ENCODE results near the gene OGFOD2.

The OGFOD2 gene

DNA sequence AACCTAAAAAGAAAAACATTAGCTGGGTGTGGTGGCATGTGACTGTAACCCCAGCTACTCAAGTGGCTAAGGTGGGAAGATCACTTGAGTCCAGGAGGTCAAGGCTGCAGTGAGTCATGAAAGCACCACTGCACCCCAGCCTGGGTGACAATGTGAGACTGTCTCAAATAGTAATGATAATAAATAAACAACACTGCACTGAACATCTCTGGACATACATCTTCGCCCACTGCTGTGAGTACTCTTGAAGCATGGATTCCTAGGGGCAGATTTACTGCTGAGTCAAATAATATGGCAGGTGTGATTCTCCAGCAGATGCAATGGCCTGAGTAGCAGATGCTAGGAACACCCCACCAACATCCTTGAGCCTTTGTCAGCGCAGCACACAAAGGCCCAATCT lies 32.4 kb upstream of the OGFOD2 start:
- Histone ChIP-seq H3K4me1 (ENCODE audit: control insufficient read depth, low read depth, low read length) (no peaks in the 10 kb centered on the region), H3K4me3 (ENCODE audit: low read length) (no peak overlapping the region), H3K9ac (ENCODE audit: low read length) (no peak overlapping the region), H3K9me3 (ENCODE audit: control insufficient read depth, low read depth, low read length) (no peaks in the 10 kb centered on the region), H3K36me3 (ENCODE audit: control insufficient read depth, low read depth, low read length) (no peaks in the 10 kb centered on the region), H3K27ac (ENCODE audit: low read length) (no peak overlapping the region), H3K27me3 (ENCODE audit: control insufficient read depth, insufficient read depth, low read length) (no peaks in the 10 kb centered on the region)

DNA sequence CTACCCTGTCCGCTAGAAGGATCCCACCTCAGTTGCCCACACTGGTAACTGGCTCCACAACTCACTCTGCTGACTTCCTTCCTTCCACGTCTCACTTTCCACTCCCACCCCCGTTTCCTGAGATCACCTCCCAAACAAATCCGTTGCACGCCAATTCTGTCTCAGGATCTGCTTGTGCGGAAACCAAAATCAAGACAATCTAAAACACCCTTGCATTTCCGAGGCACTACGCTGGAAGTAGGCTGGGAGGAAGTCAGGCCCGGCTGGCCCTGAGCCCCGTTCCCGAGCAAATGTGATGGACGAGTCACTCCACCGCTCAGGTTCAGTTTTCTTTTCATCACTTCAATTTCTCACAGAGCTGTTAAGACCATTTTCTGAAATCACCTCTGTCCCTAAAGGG lies 31.8 kb upstream of the OGFOD2 start:
- Histone ChIP-seq H3K27me3 (ENCODE audit: control insufficient read depth, insufficient read depth, low read length) (no peaks in the 10 kb centered on the region), H3K9ac (ENCODE audit: low read length) (no peak overlapping the region), H3K27ac (ENCODE audit: low read length) (no peak overlapping the region), H3K9me3 (ENCODE audit: control insufficient read depth, low read depth, low read length) (no peaks in the 10 kb centered on the region), H3K4me3 (ENCODE audit: low read length) (no peak overlapping the region), H3K4me1 (ENCODE audit: control insufficient read depth, low read depth, low read length) (no peaks in the 10 kb centered on the region), H3K36me3 (ENCODE audit: control insufficient read depth, low read depth, low read length) (no peaks in the 10 kb centered on the region)

DNA sequence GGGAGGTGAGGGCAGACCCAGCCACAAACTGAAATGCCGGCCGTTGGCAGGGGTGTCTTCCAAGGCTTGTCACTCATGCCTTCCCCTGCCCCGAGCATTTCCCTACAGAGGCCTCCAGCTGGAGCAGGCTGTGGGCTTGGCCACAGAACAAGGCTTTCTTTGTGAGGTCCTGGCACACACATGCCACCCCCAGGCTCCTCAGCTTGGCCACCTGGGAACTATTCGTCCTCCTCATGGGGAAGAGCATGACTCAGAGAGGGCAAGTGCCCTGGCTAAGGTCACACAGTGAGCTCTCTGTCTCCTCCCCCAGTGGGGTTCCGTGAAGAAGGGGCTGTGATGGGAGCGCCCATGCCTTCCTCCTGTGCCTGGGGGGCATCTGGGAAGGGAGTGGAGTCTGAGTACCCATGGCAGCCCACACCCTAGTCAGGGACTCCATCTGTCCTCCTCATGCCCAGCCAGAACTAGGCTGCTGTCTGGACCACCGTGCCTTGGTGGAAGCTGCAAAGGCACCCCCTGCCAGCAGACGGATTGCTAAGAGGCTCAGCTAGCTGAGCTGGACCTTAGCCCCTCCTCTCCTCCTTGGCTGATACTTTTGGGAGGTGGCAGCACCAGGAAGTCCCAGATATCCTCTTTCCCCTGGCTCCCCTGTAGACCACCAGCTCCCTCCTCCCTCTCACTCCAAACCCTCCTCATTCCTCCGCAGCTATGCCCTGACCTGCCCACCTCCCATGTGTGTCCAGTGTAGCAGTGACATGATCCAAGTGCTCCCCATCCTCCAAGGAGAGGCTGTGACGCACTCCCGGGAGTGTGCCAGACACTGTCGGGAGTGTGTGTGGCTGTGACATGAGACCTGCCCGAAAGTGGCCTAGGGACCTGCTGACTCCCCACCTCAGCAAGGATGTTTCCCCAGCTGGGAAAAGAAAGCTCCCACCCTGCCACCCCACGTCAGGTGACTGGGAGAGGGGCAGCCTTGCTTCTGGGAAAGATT lies 30.1 kb upstream of the OGFOD2 start:
- H3K4me3 ChIP-seq (ENCODE audit: low read length) = no peak overlapping the region
- H3K27ac ChIP-seq (ENCODE audit: low read length) = no peak overlapping the region
- no peaks in the 10 kb centered on the region for H3K9me3 ChIP-seq (ENCODE audit: control insufficient read depth, low read depth, low read length)
- no peaks in the 10 kb centered on the region for H3K27me3 ChIP-seq (ENCODE audit: control insufficient read depth, insufficient read depth, low read length)
- no peak overlapping the region for H3K9ac ChIP-seq (ENCODE audit: low read length)
- H3K36me3 ChIP-seq (ENCODE audit: control insufficient read depth, low read depth, low read length) = no peaks in the 10 kb centered on the region
- H3K4me1 ChIP-seq (ENCODE audit: control insufficient read depth, low read depth, low read length) = no peaks in the 10 kb centered on the region

DNA sequence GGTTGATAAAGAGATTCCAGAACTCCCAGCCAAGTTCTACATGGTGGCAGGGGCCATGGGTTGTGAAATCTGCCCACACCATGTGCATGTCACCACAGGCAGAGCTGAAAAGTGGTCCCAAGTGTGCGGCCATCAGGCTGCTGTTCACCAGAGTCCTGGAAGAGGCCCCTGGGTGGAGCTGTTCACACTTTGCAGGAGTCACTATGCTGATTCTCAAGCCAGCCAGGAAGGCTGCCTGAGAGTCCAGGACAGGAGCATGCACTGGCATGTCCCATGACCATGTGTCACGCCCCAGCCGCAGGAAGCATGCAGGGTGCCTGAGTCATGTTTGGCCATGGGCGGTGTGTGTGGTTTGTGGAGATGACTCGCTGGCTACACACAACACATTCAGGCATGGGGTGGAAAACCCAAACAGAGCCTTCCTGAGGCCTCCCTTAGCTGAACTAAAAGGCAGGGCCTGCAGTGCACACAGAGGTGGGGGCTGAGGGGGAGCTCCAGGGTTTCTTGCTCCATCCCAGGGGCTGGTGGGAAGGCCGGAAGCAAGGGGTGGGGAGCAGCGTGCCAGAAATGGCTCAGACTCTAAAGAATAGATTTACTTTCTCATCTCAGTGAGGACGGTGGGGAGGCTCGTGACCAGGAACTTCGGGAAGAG lies 28.2 kb upstream of the OGFOD2 start:
- Histone ChIP-seq H3K27ac (ENCODE audit: low read length) (no peak overlapping the region), H3K4me3 (ENCODE audit: low read length) (no peak overlapping the region), H3K27me3 (ENCODE audit: control insufficient read depth, insufficient read depth, low read length) (no peaks in the 10 kb centered on the region), H3K9me3 (ENCODE audit: control insufficient read depth, low read depth, low read length) (no peaks in the 10 kb centered on the region), H3K9ac (ENCODE audit: low read length) (no peak overlapping the region), H3K4me1 (ENCODE audit: control insufficient read depth, low read depth, low read length) (no peaks in the 10 kb centered on the region), H3K36me3 (ENCODE audit: control insufficient read depth, low read depth, low read length) (no peaks in the 10 kb centered on the region)

DNA sequence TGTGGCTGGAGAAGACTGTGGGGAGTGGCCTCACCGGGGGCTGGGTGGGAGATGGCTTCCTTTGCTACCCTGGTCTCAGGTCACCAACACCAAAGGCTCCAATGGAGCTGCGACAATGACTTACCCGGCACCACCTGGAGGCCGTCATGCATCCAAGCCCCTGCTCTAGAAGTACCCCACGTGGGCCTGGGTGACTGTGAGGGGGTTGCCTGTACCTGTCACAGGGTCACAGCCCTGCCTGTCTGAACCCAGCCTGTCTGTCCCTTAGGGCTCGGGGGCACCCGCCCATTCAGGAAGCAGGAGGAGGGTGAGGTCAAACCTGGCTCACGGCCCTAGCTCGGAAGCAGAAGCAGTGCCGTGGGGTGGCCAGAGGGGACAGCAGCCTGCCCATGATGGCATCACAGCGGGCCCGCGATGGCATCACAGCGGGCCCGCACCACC lies 27.7 kb upstream of the OGFOD2 start:
- H3K27ac ChIP-seq (ENCODE audit: low read length) = no peak overlapping the region
- no peaks in the 10 kb centered on the region for H3K27me3 ChIP-seq (ENCODE audit: control insufficient read depth, insufficient read depth, low read length)
- no peaks in the 10 kb centered on the region for H3K4me1 ChIP-seq (ENCODE audit: control insufficient read depth, low read depth, low read length)
- no peak overlapping the region for H3K4me3 ChIP-seq (ENCODE audit: low read length)
- no peaks in the 10 kb centered on the region for H3K36me3 ChIP-seq (ENCODE audit: control insufficient read depth, low read depth, low read length)
- no peaks in the 10 kb centered on the region for H3K9me3 ChIP-seq (ENCODE audit: control insufficient read depth, low read depth, low read length)
- no peak overlapping the region for H3K9ac ChIP-seq (ENCODE audit: low read length)

DNA sequence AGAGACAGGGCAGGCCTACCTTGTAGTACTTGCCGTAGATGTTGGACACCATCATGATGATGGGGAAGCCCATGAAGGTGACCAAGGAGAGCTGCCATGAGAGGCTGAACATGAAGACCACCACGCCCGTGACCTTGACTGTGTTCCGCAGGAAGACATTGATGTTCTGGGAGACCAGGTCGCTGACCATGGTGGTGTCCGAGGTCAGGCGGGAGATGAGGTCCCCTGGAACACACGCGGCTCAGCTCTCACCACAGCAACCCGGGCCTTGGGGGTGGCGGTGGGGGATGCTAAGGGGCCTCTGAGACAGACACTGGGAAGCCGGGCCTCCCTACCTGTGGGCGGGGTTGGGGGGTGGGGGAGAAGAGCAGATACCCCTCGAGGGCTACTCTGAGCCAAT lies 26.4 kb upstream of the OGFOD2 start:
- H3K4me3 ChIP-seq (ENCODE audit: low read length) = no peak overlapping the region
- H3K4me1 ChIP-seq (ENCODE audit: control insufficient read depth, low read depth, low read length) = no peaks in the 10 kb centered on the region
- H3K9me3 ChIP-seq (ENCODE audit: control insufficient read depth, low read depth, low read length) = no peaks in the 10 kb centered on the region
- H3K36me3 ChIP-seq (ENCODE audit: control insufficient read depth, low read depth, low read length) = no peaks in the 10 kb centered on the region
- H3K27ac ChIP-seq (ENCODE audit: low read length) = no peak overlapping the region
- H3K27me3 ChIP-seq (ENCODE audit: control insufficient read depth, insufficient read depth, low read length) = no peaks in the 10 kb centered on the region
- no peak overlapping the region for H3K9ac ChIP-seq (ENCODE audit: low read length)

DNA sequence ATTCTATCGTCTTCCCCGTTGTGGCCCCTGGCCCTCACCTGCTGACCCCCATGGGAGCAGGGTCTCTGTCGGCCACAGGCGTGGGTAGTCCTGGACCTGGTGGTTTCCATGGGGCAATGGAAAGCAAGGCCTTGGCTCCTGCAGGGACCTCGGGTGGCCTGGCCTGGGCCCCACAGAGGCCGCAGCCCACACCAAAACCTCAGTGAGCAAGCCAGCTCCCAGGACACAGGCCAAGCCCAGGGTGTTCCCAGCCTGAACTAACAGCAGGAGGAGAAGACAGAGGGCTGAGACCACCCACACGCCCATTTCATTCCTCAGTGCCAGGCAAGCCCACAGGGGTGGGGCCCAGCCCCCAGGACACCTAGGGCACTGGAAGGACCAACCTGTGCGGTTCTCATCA lies 25.6 kb upstream of the OGFOD2 start:
- Histone ChIP-seq H3K4me3 (ENCODE audit: low read length) (no peak overlapping the region), H3K9me3 (ENCODE audit: control insufficient read depth, low read depth, low read length) (no peaks in the 10 kb centered on the region), H3K27ac (ENCODE audit: low read length) (no peak overlapping the region), H3K36me3 (ENCODE audit: control insufficient read depth, low read depth, low read length) (no peaks in the 10 kb centered on the region), H3K9ac (ENCODE audit: low read length) (no peak overlapping the region), H3K27me3 (ENCODE audit: control insufficient read depth, insufficient read depth, low read length) (no peaks in the 10 kb centered on the region), H3K4me1 (ENCODE audit: control insufficient read depth, low read depth, low read length) (no peaks in the 10 kb centered on the region)

DNA sequence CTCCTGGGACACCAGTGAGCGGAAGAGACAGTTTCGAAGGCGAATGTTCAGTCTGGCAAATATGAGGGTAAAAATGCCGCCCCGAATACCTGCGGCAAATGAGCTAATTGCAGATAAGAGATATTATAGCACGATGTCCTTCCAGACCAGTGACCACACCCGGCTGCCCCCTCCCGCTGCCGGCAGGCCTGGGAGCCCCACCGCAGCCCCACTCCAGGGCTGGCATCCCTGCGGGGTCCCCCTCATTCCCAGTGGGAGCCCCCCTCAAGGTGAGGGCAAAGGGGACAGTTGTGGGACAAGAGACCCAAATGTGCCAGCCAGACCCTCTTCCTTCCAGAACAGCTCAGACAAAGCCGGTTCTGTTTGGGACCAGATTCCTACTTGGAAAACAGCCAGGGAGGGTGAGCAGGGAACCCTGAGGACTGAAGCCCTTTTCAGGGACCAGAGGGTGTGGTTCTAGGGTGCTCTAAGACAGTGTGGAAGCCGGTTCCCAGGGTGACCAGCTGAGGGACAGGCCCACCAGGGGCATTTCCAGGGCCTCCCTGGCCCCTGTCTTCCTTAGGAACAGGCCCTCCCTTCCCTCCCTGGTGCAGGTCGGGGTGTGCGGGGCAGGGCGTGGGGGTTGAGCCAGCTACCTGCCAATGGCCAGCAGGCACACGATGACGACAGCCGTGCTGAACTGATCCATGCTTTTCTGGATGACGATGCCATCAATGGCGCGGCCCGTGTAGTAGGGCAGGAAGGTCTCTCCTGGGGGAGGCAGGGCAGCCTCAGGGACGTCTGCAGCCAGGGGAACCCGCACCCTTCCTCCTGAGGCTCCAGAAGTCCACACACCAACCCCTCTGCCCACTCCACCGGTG lies 25.0 kb upstream of the OGFOD2 start:
- H3K36me3 ChIP-seq (ENCODE audit: control insufficient read depth, low read depth, low read length) = no peaks in the 10 kb centered on the region

DNA sequence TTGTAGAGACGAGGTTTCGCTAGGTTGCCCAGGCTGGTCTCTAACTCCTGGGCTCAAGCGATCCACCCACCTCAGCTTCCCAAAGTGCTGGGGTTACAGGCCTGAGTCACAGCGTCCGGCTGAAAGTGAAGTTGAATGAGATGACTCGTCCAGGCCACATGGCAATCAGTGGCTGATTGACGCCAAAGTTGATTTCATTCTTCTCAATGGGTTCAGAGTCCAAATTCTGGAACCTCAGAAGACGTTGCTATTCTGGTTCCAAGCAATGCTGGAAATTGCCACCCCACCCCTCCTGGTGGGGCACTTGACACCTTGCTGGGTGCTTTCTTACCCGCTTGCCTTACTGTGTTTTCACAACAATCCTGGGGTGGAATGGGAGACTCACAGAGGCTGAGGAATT lies 23.6 kb upstream of the OGFOD2 start:
- Histone ChIP-seq H3K9ac (ENCODE audit: low read length) (no peak overlapping the region), H3K4me1 (ENCODE audit: control insufficient read depth, low read depth, low read length) (no peaks in the 10 kb centered on the region), H3K27ac (ENCODE audit: low read length) (no peak overlapping the region), H3K9me3 (ENCODE audit: control insufficient read depth, low read depth, low read length) (no peaks in the 10 kb centered on the region), H3K27me3 (ENCODE audit: control insufficient read depth, insufficient read depth, low read length) (no peaks in the 10 kb centered on the region), H3K4me3 (ENCODE audit: low read length) (no peak overlapping the region), H3K36me3 (ENCODE audit: control insufficient read depth, low read depth, low read length) (no peaks in the 10 kb centered on the region)

More for the DNA sequence above, 25.0 kb upstream of the OGFOD2 start:
- Histone ChIP-seq H3K27ac (ENCODE audit: low read length) (no peak overlapping the region), H3K9ac (ENCODE audit: low read length) (no peak overlapping the region), H3K27me3 (ENCODE audit: control insufficient read depth, insufficient read depth, low read length) (no peaks in the 10 kb centered on the region), H3K9me3 (ENCODE audit: control insufficient read depth, low read depth, low read length) (no peaks in the 10 kb centered on the region), H3K4me1 (ENCODE audit: control insufficient read depth, low read depth, low read length) (no peaks in the 10 kb centered on the region), H3K4me3 (ENCODE audit: low read length) (no peak overlapping the region)

DNA sequence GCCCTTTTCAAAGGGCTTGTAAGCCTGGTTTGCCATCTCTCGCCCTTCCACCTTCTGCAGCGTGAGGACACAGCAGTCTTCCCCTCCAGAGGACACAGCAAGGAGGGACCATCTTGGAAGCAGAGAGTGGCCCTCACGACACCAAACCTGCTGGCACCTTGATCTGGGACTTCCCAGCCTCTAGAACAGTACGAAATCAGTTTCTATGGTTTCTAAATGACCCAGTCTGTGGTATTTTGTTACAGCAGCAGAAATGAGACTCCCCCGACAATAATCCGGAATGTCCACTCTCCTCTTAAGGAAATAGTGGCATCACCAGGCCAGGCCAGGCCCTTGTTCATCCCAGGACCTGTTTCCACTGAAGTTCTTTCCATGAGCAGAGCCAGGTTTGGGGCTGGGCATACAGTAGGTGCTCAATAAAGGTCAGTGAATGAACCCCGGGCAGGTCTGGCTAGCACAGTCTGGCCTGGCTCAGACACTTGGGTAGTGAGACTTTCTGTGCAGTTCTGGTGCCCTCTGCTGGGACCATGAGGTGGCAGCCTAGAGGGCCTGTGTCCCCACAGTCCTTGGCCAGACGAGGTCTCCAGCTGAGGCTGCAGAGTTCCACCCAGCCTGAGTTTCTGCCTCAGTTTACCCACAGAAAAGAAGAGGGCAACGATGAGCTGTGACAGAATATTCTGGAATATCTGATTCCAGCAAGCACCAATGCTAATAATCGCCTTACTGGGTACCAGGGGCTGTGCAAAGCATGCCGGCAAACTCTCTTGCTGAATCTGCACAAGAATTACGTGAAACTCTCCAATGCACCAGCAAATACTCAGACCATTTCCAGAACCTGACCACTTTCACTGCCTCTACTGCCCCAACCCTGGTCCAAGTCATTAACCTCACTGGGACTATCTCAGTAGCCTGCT lies 22.8 kb upstream of the OGFOD2 start:
- H3K9me3 ChIP-seq (ENCODE audit: control insufficient read depth, low read depth, low read length) = no peaks in the 10 kb centered on the region
- no peaks in the 10 kb centered on the region for H3K36me3 ChIP-seq (ENCODE audit: control insufficient read depth, low read depth, low read length)
- no peak overlapping the region for H3K9ac ChIP-seq (ENCODE audit: low read length)
- no peak overlapping the region for H3K4me3 ChIP-seq (ENCODE audit: low read length)
- no peaks in the 10 kb centered on the region for H3K4me1 ChIP-seq (ENCODE audit: control insufficient read depth, low read depth, low read length)
- no peak overlapping the region for H3K27ac ChIP-seq (ENCODE audit: low read length)
- H3K27me3 ChIP-seq (ENCODE audit: control insufficient read depth, insufficient read depth, low read length) = no peaks in the 10 kb centered on the region

All from iPS-18a (cell line).